Measurements from ENCODE around the gene HBEGF. TPM values are rescaled to one million over a fixed set of nuclear protein-coding genes. Genes with fewer than 3 reads are reported as not detected.

HBEGF gene
- total and polyA plus RNA-seq, 4 donors: 0.60 to 1.0 (median 0.78) TPM

DNA sequence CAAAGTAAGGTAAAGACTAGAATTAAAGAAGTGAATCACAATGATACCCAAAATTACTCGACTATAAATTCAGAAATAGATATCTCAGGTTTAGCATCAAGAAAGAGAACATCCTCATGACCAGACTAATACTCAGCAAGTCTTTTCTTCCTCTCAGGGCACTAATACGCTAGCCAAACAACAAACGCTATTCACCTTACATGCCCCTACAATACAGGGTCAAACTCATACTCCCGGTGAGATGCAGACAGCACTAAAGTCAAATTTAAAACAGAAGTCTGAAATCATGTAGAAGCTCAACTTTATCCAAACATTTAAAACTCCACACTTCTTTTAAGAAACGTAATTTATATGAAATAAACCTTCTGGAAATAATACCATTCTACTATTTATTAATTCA, 49.1 kb downstream of the HBEGF start:
- Histone ChIP-seq H3K4me1 (ENCODE audit: control insufficient read depth in 4 of 4, insufficient read depth in 4 of 4, low read length in 3 of 4) (peaks cover 7 to 18% (median 16%) of the 10 kb centered on the region in 4 donors), H3K4me3 (ENCODE audit: low read depth in 1 of 3, low read length in 3 of 3) (no peak overlapping the region), H3K9me3 (ENCODE audit: control insufficient read depth in 4 of 4, low read length in 3 of 4) (no peaks in the 10 kb centered on the region), H3K27ac (ENCODE audit: low read depth in 1 of 2, low read length in 2 of 2) (no peak overlapping the region), H3K27me3 (ENCODE audit: control insufficient read depth in 4 of 4, insufficient read depth in 4 of 4, low read length in 3 of 4) (no peaks in the 10 kb centered on the region), H3K36me3 (ENCODE audit: control insufficient read depth in 4 of 4, insufficient read depth in 3 of 4, low read depth in 1 of 4, low read length in 3 of 4) (peaks cover 0 to 4% (median under 1%) of the 10 kb centered on the region in 4 donors), H3K9ac (ENCODE audit: low read depth in 1 of 2, low read length in 2 of 2) (no peak overlapping the region)
- TF ChIP-seq, protein P1, sequence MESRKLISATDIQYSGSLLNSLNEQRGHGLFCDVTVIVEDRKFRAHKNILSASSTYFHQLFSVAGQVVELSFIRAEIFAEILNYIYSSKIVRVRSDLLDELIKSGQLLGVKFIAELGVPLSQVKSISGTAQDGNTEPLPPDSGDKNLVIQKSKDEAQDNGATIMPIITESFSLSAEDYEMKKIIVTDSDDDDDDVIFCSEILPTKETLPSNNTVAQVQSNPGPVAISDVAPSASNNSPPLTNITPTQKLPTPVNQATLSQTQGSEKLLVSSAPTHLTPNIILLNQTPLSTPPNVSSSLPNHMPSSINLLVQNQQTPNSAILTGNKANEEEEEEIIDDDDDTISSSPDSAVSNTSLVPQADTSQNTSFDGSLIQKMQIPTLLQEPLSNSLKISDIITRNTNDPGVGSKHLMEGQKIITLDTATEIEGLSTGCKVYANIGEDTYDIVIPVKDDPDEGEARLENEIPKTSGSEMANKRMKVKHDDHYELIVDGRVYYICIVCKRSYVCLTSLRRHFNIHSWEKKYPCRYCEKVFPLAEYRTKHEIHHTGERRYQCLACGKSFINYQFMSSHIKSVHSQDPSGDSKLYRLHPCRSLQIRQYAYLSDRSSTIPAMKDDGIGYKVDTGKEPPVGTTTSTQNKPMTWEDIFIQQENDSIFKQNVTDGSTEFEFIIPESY (IDR thresholded peaks at IDR 0.05): no peak
- no peak for TF ChIP-seq HNF4G (IDR thresholded peaks at IDR 0.05)
- TF ChIP-seq FOXA2 (IDR thresholded peaks at IDR 0.05): no peak
- TF ChIP-seq, protein P2, sequence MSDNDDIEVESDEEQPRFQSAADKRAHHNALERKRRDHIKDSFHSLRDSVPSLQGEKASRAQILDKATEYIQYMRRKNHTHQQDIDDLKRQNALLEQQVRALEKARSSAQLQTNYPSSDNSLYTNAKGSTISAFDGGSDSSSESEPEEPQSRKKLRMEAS (IDR thresholded peaks at IDR 0.05): no peak
- no peak for TF ChIP-seq JUND (IDR thresholded peaks at IDR 0.05)
- no peak for TF ChIP-seq FOXA1 (IDR thresholded peaks at IDR 0.05)
- no peak for TF ChIP-seq RXRA (IDR thresholded peaks at IDR 0.05)
- TF ChIP-seq RAD21 (IDR thresholded peaks at IDR 0.05): no peak
- TF ChIP-seq HNF4A (conservative IDR thresholded peaks at IDR 0.05): no peak
- TF ChIP-seq EGR1 (IDR thresholded peaks at IDR 0.05; ENCODE audit: low read depth in 2 of 2): no peak
- no peak for TF ChIP-seq YY1 (IDR thresholded peaks at IDR 0.05)
- TF ChIP-seq, protein P3, sequence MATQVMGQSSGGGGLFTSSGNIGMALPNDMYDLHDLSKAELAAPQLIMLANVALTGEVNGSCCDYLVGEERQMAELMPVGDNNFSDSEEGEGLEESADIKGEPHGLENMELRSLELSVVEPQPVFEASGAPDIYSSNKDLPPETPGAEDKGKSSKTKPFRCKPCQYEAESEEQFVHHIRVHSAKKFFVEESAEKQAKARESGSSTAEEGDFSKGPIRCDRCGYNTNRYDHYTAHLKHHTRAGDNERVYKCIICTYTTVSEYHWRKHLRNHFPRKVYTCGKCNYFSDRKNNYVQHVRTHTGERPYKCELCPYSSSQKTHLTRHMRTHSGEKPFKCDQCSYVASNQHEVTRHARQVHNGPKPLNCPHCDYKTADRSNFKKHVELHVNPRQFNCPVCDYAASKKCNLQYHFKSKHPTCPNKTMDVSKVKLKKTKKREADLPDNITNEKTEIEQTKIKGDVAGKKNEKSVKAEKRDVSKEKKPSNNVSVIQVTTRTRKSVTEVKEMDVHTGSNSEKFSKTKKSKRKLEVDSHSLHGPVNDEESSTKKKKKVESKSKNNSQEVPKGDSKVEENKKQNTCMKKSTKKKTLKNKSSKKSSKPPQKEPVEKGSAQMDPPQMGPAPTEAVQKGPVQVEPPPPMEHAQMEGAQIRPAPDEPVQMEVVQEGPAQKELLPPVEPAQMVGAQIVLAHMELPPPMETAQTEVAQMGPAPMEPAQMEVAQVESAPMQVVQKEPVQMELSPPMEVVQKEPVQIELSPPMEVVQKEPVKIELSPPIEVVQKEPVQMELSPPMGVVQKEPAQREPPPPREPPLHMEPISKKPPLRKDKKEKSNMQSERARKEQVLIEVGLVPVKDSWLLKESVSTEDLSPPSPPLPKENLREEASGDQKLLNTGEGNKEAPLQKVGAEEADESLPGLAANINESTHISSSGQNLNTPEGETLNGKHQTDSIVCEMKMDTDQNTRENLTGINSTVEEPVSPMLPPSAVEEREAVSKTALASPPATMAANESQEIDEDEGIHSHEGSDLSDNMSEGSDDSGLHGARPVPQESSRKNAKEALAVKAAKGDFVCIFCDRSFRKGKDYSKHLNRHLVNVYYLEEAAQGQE (IDR thresholded peaks at IDR 0.05): no peak
- no peak for TF ChIP-seq GABPA (IDR thresholded peaks at IDR 0.05 in 1 of 2, conservative IDR thresholded peaks at IDR 0.05 in 1 of 2)
- TF ChIP-seq, protein P4, sequence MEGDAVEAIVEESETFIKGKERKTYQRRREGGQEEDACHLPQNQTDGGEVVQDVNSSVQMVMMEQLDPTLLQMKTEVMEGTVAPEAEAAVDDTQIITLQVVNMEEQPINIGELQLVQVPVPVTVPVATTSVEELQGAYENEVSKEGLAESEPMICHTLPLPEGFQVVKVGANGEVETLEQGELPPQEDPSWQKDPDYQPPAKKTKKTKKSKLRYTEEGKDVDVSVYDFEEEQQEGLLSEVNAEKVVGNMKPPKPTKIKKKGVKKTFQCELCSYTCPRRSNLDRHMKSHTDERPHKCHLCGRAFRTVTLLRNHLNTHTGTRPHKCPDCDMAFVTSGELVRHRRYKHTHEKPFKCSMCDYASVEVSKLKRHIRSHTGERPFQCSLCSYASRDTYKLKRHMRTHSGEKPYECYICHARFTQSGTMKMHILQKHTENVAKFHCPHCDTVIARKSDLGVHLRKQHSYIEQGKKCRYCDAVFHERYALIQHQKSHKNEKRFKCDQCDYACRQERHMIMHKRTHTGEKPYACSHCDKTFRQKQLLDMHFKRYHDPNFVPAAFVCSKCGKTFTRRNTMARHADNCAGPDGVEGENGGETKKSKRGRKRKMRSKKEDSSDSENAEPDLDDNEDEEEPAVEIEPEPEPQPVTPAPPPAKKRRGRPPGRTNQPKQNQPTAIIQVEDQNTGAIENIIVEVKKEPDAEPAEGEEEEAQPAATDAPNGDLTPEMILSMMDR (IDR thresholded peaks at IDR 0.05; ENCODE audit: low read depth, low read length, missing input control): no peak
- TF ChIP-seq SP1 (IDR thresholded peaks at IDR 0.05): no peak
- TF ChIP-seq, protein P5, sequence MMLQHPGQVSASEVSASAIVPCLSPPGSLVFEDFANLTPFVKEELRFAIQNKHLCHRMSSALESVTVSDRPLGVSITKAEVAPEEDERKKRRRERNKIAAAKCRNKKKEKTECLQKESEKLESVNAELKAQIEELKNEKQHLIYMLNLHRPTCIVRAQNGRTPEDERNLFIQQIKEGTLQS (IDR thresholded peaks at IDR 0.05): no peak
- TF ChIP-seq NR2F2 (IDR thresholded peaks at IDR 0.05): no peak
- no peak for TF ChIP-seq TAF1 (conservative IDR thresholded peaks at IDR 0.05)
- no peak for DNase-seq (ENCODE audit: low spot score)
- 67% methylated on average over 5 of the region's 5 CpGs for WGBS

Measured in liver (tissue), 9 donors.